Smooth muscle cell (in vitro differentiated cells): ENCODE measurements around the gene GSK3A. TPM values are rescaled to one million over a fixed set of nuclear protein-coding genes. Genes with fewer than 3 reads are reported as not detected.

ENCODE experiments used
- DNase-seq: peaks from one replicate; lab custom pipeline; 2025; ENCODE audit not compliant: unreplicated experiment; lab: John Stamatoyannopoulos, UW
- H2AFZ ChIP-seq: fragments of 200-600 bp; sonication (generic); 2 replicates; pipeline ENCODE4 v1.6.0; 2016; ENCODE audit warnings: antibody characterized with exemption, low read depth, mild to moderate bottlenecking
- H3F3A ChIP-seq: fragments of 200-600 bp; sonication (generic); 2 replicates; pipeline ENCODE4 v1.6.0; 2017; ENCODE audit warnings: antibody characterized with exemption, low read depth
- H3K27ac ChIP-seq: fragments of 200-600 bp; sonication (generic); 2 replicates; pipeline ENCODE4 v1.5.1; 2016; ENCODE audit warnings: low read depth, mild to moderate bottlenecking
- H3K27me3 ChIP-seq: fragments of 200-600 bp; sonication (generic); 2 replicates; pipeline ENCODE4 v1.6.1; 2016; ENCODE audit warnings: low read depth, mild to moderate bottlenecking
- H3K36me3 ChIP-seq: fragments of 200-600 bp; sonication (generic); 2 replicates; pipeline ENCODE4 v1.5.1; 2016; ENCODE audit warnings: low read depth
- H3K4me1 ChIP-seq: fragments of 200-600 bp; sonication (generic); 2 replicates; pipeline ENCODE4 v1.5.1; 2016; ENCODE audit warnings: low read depth
- H3K4me2 ChIP-seq: fragments of 200-600 bp; sonication (generic); 2 replicates; pipeline ENCODE4 v1.6.0; 2016; ENCODE audit warnings: mild to moderate bottlenecking
- H3K4me3 ChIP-seq: fragments of 200-600 bp; sonication (generic); 2 replicates; pipeline ENCODE4 v1.5.1; 2016; ENCODE audit warnings: mild to moderate bottlenecking
- H3K79me2 ChIP-seq: fragments of 200-600 bp; sonication (generic); 2 replicates; pipeline ENCODE4 v1.6.0; 2016; ENCODE audit warnings: low read depth, mild to moderate bottlenecking
- H3K9ac ChIP-seq: fragments of 200-600 bp; sonication (generic); 2 replicates; pipeline ENCODE4 v1.6.0; 2016; ENCODE audit warnings: low read depth
- H3K9me3 ChIP-seq: fragments of 200-600 bp; sonication (generic); replicated peaks from 2 replicates; pipeline ENCODE4 v1.5.1; 2016; ENCODE audit warnings: low read depth
- H4K20me1 ChIP-seq: fragments of 200-600 bp; sonication (generic); 2 replicates; pipeline ENCODE4 v1.6.0; 2016; ENCODE audit warnings: low read depth
- WGBS: methylation state at CpG from one replicate; pipeline ENCODE4 v1.1.7; 2016; ENCODE audit warnings: low lambda C conversion rate; 5-methylcytosine and 5-hydroxymethylcytosine counted together
- polyA plus RNA-seq: library from polyadenylated mRNA; unstranded; fragments of >200 nt; fragmentation: Nextera tagmentation; extraction: Ambion mirVana; gene quantifications from 2 replicates; pipeline ENCODE4 v1.2.1, GENCODE V29; 2016
- total RNA-seq: library from RNA; depleted of rRNA; stranded (reverse); fragments of >200 nt; gene quantifications from 2 replicates; pipeline ENCODE4 v1.2.3, GENCODE V29; 2014
- TF ChIP-seq, protein P1 (sequence below): fragments of 200-600 bp; sonication (generic); IDR thresholded peaks from 2 replicates; pipeline ENCODE4 v1.5.1; 2017; ENCODE audit warnings: borderline replicate concordance, mild to moderate bottlenecking, antibody characterized with exemption; ENCODE audit not compliant: insufficient read depth, poor library complexity, severe bottlenecking

The GSK3A gene
- total and polyA plus RNA-seq, 2 experiments from 2014 or later: 27.4 to 39.0 TPM

DNA sequence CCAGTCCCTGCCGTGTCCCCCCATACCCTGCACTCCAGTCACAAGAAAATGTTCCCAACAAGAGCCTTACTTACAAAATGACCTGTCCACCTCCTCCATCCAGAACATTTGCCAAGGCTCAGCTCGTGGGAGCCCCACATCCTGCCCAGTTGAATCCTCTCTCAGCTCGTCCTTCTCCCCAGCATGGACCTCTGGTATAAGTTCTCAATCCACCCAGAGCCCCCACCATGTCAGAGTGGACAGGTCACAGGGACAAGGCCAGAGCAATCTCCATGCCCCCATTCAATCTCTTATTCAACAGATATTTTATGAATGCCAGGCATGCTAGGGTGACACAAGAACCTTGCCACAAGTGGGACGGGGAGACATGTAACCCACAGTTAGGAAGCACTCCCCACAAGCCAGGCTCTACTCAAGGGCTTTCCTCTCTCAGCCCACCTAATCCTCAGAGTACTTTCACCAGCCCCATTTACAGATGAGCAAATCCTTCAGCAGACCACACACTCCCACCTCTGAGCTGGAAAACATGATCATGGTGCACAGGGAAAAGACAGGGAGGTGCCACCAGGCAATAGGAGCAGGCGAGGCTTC lies 40.0 kb downstream of the GSK3A start:
- Histone ChIP-seq H3K4me3 (no peak overlapping the region), H3K9me3 (no peaks in the 10 kb centered on the region), H4K20me1 (peaks cover 43% of the 10 kb centered on the region), H3K79me2 (no peaks in the 10 kb centered on the region), H3K27ac (no peak overlapping the region), H3K4me1 (no peaks in the 10 kb centered on the region), H3K9ac (no peak overlapping the region), H3K36me3 (no peaks in the 10 kb centered on the region), H3F3A (no peaks in the 10 kb centered on the region), H3K27me3 (no peaks in the 10 kb centered on the region), H3K4me2 (no peak overlapping the region), H2AFZ (no peak overlapping the region)
- no peak for DNase-seq
- 89% methylated on average over 5 of the region's 5 CpGs for WGBS
- TF ChIP-seq, protein P1, sequence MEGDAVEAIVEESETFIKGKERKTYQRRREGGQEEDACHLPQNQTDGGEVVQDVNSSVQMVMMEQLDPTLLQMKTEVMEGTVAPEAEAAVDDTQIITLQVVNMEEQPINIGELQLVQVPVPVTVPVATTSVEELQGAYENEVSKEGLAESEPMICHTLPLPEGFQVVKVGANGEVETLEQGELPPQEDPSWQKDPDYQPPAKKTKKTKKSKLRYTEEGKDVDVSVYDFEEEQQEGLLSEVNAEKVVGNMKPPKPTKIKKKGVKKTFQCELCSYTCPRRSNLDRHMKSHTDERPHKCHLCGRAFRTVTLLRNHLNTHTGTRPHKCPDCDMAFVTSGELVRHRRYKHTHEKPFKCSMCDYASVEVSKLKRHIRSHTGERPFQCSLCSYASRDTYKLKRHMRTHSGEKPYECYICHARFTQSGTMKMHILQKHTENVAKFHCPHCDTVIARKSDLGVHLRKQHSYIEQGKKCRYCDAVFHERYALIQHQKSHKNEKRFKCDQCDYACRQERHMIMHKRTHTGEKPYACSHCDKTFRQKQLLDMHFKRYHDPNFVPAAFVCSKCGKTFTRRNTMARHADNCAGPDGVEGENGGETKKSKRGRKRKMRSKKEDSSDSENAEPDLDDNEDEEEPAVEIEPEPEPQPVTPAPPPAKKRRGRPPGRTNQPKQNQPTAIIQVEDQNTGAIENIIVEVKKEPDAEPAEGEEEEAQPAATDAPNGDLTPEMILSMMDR: no peak

DNA sequence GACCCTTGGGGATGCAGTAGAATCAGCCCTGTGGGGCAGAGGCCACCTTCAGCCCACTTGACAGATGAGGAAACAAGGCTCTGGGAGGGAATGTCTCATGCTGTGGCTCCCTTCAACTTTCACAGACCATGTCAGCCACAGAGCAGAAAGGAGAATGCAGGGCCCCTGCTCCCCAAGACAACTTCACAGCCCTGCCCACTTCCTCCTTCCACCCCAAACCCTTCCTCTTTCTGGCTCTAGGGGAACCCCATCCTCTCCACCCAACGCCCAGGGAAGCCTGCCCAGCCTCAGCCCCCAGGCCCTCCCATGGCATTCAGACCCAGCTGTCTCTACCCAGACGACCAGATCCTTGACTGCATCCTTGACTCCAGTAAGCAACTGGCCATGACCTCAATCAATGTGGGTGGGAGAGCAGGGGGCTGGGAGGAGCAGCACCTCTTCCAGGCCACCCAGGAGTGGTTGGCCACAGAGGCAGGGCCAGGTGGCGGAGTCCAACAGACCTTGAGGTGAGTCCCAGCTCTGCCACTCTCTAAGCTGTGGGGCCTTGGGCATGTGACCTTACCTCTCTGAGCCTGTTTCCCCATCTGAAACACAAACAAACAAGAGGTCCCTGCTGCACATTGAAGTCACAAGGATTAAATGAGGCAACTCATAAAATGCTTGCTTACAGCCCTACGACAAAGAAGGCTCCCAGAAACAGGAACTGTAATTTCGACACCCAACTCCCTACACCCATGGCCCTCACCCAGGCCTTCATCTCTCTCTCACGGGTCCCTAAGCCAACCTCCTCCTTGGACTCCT lies 40.7 kb downstream of the GSK3A start:
- Histone ChIP-seq H3K27me3 (no peaks in the 10 kb centered on the region), H3K9me3 (no peaks in the 10 kb centered on the region), H3K79me2 (no peaks in the 10 kb centered on the region), H3K27ac (no peak overlapping the region), H2AFZ (no peak overlapping the region), H3F3A (no peaks in the 10 kb centered on the region), H3K9ac (no peak overlapping the region), H4K20me1 (peaks cover 43% of the 10 kb centered on the region), H3K4me2 (no peak overlapping the region), H3K4me3 (no peak overlapping the region), H3K4me1 (no peaks in the 10 kb centered on the region), H3K36me3 (no peaks in the 10 kb centered on the region)
- TF ChIP-seq, protein P1: no peak
- no peak for DNase-seq
- 88% methylated on average over 6 of the region's 6 CpGs for WGBS

DNA sequence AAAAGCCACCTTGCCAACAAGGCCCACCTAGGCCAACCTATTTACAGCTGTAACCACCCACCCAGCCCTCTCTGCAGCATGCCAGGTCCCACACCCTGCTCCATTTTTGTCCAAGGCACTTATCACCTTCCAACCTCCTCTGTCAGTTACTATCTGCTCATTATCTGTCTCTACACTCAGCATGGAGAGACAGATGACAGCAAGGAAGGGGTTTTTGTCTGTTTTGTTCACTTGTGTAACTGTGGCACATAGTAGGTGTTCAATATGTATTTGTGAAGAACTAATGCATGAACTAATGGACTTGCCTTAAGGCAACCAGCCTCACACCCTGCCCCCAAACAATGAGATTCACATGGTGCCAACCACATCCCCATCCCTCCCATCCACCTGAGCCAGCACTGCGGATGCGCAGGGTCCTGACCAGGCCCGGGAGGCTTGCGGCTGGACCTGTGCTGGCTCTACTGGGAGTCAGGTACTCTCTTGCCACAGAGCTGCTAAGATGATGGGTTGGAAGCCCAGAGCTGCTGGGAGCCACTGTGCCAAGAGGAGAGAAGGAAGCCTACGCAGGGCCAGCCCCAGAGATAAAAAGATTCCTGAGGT lies 42.2 kb downstream of the GSK3A start:
- no peaks in the 10 kb centered on the region for H3F3A ChIP-seq
- no peak overlapping the region for H3K9ac ChIP-seq
- WGBS: 91% methylated on average over 5 of the region's 5 CpGs
- H3K4me3 ChIP-seq: no peak overlapping the region
- no peaks in the 10 kb centered on the region for H3K9me3 ChIP-seq
- H3K79me2 ChIP-seq: no peaks in the 10 kb centered on the region
- H3K4me1 ChIP-seq: no peaks in the 10 kb centered on the region
- no peak for DNase-seq
- no peaks in the 10 kb centered on the region for H3K27me3 ChIP-seq
- H3K27ac ChIP-seq: no peak overlapping the region
- TF ChIP-seq, protein P1: no peak
- no peak overlapping the region for H2AFZ ChIP-seq
- no peaks in the 10 kb centered on the region for H3K36me3 ChIP-seq
- peaks cover 38% of the 10 kb centered on the region for H4K20me1 ChIP-seq
- H3K4me2 ChIP-seq: no peak overlapping the region
